Common myeloid progenitor, CD34-positive (primary cell): ENCODE results near the gene PER3.

Experiments used
- CTCF ChIA-PET: fragments of 350-600 bp; sonication (Branson Sonifier 250); formaldehyde crosslinking; loops from one replicate; lab custom pipeline; 2021; ENCODE audit warnings: antibody characterized with exemption; lab: Charles Lee
- POLR2A ChIA-PET: fragments of 350-600 bp; sonication (Branson Sonifier 250); formaldehyde crosslinking; loops from one replicate; lab custom pipeline; 2021; ENCODE audit warnings: antibody characterized with exemption; lab: Charles Lee
- DNase-seq, 3 donors: peaks; one replicate each; pipeline versions ENCODE4 v3.0.0 to v3.0.0-alpha.2; 2013
- H3K27ac ChIP-seq, 2 experiments: 1 replicate in 1 of 2; 2 replicates in 1 of 2; pipeline ENCODE4 v1.7.0; 2013; ENCODE audit warnings: inconsistent platforms in 2 of 2, low read length in 2 of 2, mild to moderate bottlenecking in 2 of 2, low read depth in 1 of 2, moderate library complexity in 1 of 2; ENCODE audit not compliant: severe bottlenecking in 2 of 2, insufficient read depth in 1 of 2, poor library complexity in 1 of 2
- H3K27me3 ChIP-seq, 5 experiments: replicated peaks in 2 of 5; 1 replicate in 3 of 5; 2 replicates in 2 of 5; pipeline versions ENCODE4 v1.6.1 to v1.7.0; 2013; ENCODE audit warnings: low read length in 4 of 5, mild to moderate bottlenecking in 2 of 5, moderate library complexity in 2 of 5, inconsistent platforms in 1 of 5; ENCODE audit not compliant: insufficient read depth in 5 of 5, control insufficient read depth in 4 of 5
- H3K36me3 ChIP-seq, 4 experiments: 1 replicate in 2 of 4; 2 replicates in 2 of 4; pipeline versions ENCODE4 v1.6.1 to v1.7.0; 2013; ENCODE audit warnings: low read length in 3 of 4, control low read depth in 1 of 4, mild to moderate bottlenecking in 1 of 4; ENCODE audit not compliant: control insufficient read depth in 4 of 4, insufficient read depth in 4 of 4
- H3K4me1 ChIP-seq, 4 experiments: 1 replicate in 3 of 4; 2 replicates in 1 of 4; pipeline versions ENCODE4 v1.6.1 to v1.7.1; 2013; ENCODE audit warnings: low read length in 3 of 4, mild to moderate bottlenecking in 3 of 4, control low read depth in 1 of 4, inconsistent platforms in 1 of 4, moderate library complexity in 1 of 4; ENCODE audit not compliant: control insufficient read depth in 4 of 4, insufficient read depth in 4 of 4; ENCODE audit errors: control extremely low read depth in 1 of 4
- H3K4me3 ChIP-seq, 7 experiments: 1 replicate in 4 of 7; 2 replicates in 3 of 7; pipeline versions ENCODE4 v1.5.1 to v1.7.0; 2013; ENCODE audit warnings: mild to moderate bottlenecking in 7 of 7, low read length in 6 of 7, moderate library complexity in 6 of 7, inconsistent platforms in 2 of 7, low read depth in 2 of 7, control low read depth in 1 of 7; ENCODE audit not compliant: insufficient read depth in 4 of 7, control insufficient read depth in 1 of 7; ENCODE audit errors: extremely low read depth in 1 of 7
- H3K9me3 ChIP-seq, 5 experiments: 1 replicate in 4 of 5; 2 replicates in 1 of 5; pipeline versions ENCODE4 v1.6.1 to v1.7.1; 2013; ENCODE audit warnings: low read length in 4 of 5, mild to moderate bottlenecking in 2 of 5, inconsistent platforms in 1 of 5, low read depth in 1 of 5, moderate library complexity in 1 of 5; ENCODE audit not compliant: control insufficient read depth in 4 of 5, insufficient read depth in 2 of 5; ENCODE audit errors: control extremely low read depth in 1 of 5
- WGBS: methylation state at CpG from one replicate; pipeline ENCODE4 v1.1.5; 2013; ENCODE audit not compliant: insufficient coverage; 5-methylcytosine and 5-hydroxymethylcytosine counted together

PER3 gene

GRCh38 chr1:7761103-7761502 is 23.0 kb upstream of the PER3 start:
- Histone ChIP-seq H3K9me3 (no peaks in the 10 kb centered on the region), H3K4me1 (no peaks in the 10 kb centered on the region), H3K27me3 (no peaks in the 10 kb centered on the region), H3K4me3 (no peak overlapping the region), H3K27ac (no peak overlapping the region), H3K36me3 (no peaks in the 10 kb centered on the region)
- WGBS = 100% methylated on average over 2 of the region's 3 CpGs
- ChIA-PET POLR2A (no interaction called here), CTCF (interaction anchor here (0.8 to 11.1 kb wide), 3 partner anchors 9 to 586 kb away, joined by 3 to 86 read pairs (median 17); no protein-coding TSS in a partner anchor)
- DNase-seq = no peak

- POLR2A ChIA-PET = no interaction called here
- H3K27me3 ChIP-seq = no peaks in the 10 kb centered on the region
- no peak overlapping the region for H3K27ac ChIP-seq
- peaks cover 5 to 19% (median 11%) of the 10 kb centered on the region in 4 experiments for H3K4me1 ChIP-seq
- H3K9me3 ChIP-seq = no peaks in the 10 kb centered on the region
- 100% methylated on average over 1 of the region's 4 CpGs for WGBS
- no peaks in the 10 kb centered on the region for H3K36me3 ChIP-seq
- no peak for DNase-seq
- CTCF ChIA-PET = interaction anchor here (1.2 to 11.1 kb wide), 2 partner anchors 15 to 101 kb away, joined by 3 to 86 read pairs; no protein-coding TSS in a partner anchor
- no peak overlapping the region for H3K4me3 ChIP-seq
Measured at GRCh38 chr1:7767176-7767575, 16.9 kb upstream of the PER3 start.

GRCh38 chr1:7768583-7768982 is 15.5 kb upstream of the PER3 start:
- Histone ChIP-seq H3K9me3 (no peaks in the 10 kb centered on the region), H3K27me3 (no peaks in the 10 kb centered on the region), H3K36me3 (peaks cover 0 to 7% (median under 1%) of the 10 kb centered on the region in 4 experiments), H3K4me1 (peaks cover 5 to 22% (median 14%) of the 10 kb centered on the region in 4 experiments), H3K27ac (no peak overlapping the region), H3K4me3 (no peak overlapping the region)
- POLR2A ChIA-PET = interaction anchor here (0.6 kb wide), 1 partner anchor 140 kb away, joined by 3 read pairs; no protein-coding TSS in a partner anchor
- CTCF ChIA-PET = interaction anchor here (1.5 to 11.1 kb wide), 2 partner anchors 16 to 100 kb away, joined by 8 to 86 read pairs; no protein-coding TSS in a partner anchor
- WGBS = no CpG with 5 or more reads among the region's 2 CpGs
- DNase-seq = peak in 1 of 3 donors; percentile 27

GRCh38 chr1:7769673-7770412 is 14.2 kb upstream of the PER3 start:
- peak overlapping the region in 3 of 7 experiments; percentile 93 to 97 (median 93) for H3K4me3 ChIP-seq
- H3K4me1 ChIP-seq = peaks cover 5 to 22% (median 14%) of the 10 kb centered on the region in 4 experiments
- ChIA-PET CTCF (interaction anchor here (1.1 to 11.1 kb wide), 2 partner anchors 9 to 17 kb away, joined by 4 to 86 read pairs; no protein-coding TSS in a partner anchor), POLR2A (no interaction called here)
- no peaks in the 10 kb centered on the region for H3K27me3 ChIP-seq
- no peak overlapping the region for H3K27ac ChIP-seq
- H3K36me3 ChIP-seq = peaks cover 5 to 18% (median 5%) of the 10 kb centered on the region in 4 experiments
- WGBS = 97% methylated on average over 9 of the region's 12 CpGs
- H3K9me3 ChIP-seq = no peaks in the 10 kb centered on the region
- DNase-seq = no peak

DNA sequence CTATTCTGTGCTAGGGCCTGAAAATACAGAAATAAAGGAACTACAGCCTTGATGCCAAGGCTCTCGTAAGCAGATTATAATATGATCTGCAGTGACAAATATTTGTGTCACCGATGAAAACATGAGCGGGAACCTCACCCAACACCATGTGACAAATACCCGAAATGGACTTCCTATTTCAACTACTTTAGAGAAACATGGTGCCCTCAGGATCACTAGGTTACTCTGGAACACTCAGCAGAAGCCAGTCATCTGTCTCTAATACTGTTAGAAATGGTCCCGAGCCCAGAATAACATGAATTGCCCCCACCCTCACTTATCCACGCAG is 13.5 kb upstream of the PER3 start:
- peak in 2 of 3 donors; percentile 82 to 87 for DNase-seq
- Histone ChIP-seq H3K9me3 (no peaks in the 10 kb centered on the region), H3K36me3 (peaks cover 5 to 20% (median 7%) of the 10 kb centered on the region in 4 experiments), H3K27ac (peak overlapping the region; percentile 43 to 77), H3K4me1 (peaks cover 5 to 22% (median 14%) of the 10 kb centered on the region in 4 experiments), H3K27me3 (no peaks in the 10 kb centered on the region), H3K4me3 (peak overlapping the region; percentile 56 to 97 (median 93))
- CTCF ChIA-PET = interaction anchor here (1.9 kb wide), 1 partner anchor 18 kb away, joined by 10 read pairs; no protein-coding TSS in a partner anchor
- POLR2A ChIA-PET = no interaction called here
- 3% methylated on average over 3 of the region's 6 CpGs for WGBS

GRCh38 chr1:7770997-7771822 is 12.9 kb upstream of the PER3 start, which contains the start of gene VAMP3:
VAMP3 (plus strand) TSS chr1:7771296; CDS start chr1:7771384, 88 bp downstream.
- ChIA-PET POLR2A (no interaction called here), CTCF (interaction anchor here (1.1 to 1.9 kb wide), 4 partner anchors 19 to 123 kb away, joined by 3 to 10 read pairs (median 5); no protein-coding TSS in a partner anchor)
- no peaks in the 10 kb centered on the region for H3K9me3 ChIP-seq
- WGBS = under 1% methylated on average over 86 of the region's 97 CpGs
- peaks cover 5 to 22% (median 14%) of the 10 kb centered on the region in 4 experiments for H3K4me1 ChIP-seq
- peak within 1 kb of the TSS; percentile 79 to 97 (median 93) for H3K4me3 ChIP-seq
- peaks cover 5 to 24% (median 9%) of the 10 kb centered on the region in 4 experiments for H3K36me3 ChIP-seq
- H3K27ac ChIP-seq = peak within 1 kb of the TSS; percentile 51 to 84
- no peaks in the 10 kb centered on the region for H3K27me3 ChIP-seq
- peak; percentile 77 to 87 (median 83) for DNase-seq
